NCI-H2196 treated with DMSO at 0.1 percent for 48 hours (cell line): ENCODE data around the gene BEAN1.

Experiments used
- DNase-seq: peaks from one replicate; lab custom pipeline; 2025; ENCODE audit not compliant: unreplicated experiment; lab: John Stamatoyannopoulos, UW

The BEAN1 gene

GRCh38 chr16:66469291-66469946 is 42.3 kb downstream of the BEAN1 start:
- DNase-seq = no peak

DNA sequence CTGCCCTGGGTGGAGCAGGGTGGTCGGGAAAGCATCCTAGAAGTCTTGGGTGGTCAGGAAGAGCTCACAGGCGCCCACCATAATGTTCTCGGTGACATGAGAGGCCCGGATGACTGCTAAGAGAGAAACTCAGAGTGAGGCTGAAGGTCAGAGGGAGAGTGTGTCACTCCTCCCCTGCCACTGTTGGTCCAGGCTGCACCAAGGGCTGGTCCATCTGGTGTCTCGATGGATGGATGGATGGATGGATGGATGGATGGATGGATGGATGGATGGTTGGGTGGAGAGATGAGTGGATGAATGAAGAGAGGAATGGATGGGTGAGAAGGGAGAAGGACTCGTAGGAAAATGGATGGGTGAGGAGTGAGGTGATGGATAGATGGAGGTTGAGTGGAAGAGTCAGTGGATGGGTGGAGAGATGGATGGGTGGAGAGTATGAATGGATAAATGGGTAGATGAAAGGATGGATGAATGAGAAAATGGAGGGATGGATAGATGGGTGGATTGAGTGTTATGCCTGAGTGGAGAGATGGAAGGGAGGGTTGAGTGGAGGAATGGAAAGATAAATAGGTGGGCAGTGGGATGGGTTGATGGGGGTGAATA is 43.0 kb downstream of the BEAN1 start:
- no peak for DNase-seq

- DNase-seq = no peak
Measured at GRCh38 chr16:66470556-66470955, 43.5 kb downstream of the BEAN1 start.

DNA sequence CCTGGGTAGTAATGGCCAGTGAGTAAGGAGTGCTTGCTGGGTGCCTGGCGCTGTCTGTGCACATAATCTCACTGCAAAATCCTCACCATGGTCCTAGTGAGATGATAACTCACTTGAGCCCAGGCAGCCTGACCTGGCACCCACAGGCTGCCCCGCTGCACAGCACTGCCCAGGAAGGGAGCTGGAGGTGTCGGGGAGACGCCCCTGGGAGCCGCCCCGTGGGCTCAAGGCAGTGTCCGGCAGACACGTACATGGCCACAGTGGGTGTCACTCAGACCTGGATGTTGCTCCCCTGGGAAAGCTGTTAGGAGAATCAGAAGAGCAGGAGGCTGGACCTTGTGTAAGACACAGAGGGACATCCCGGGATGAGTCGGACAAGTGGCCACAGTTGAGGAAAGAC is 44.2 kb downstream of the BEAN1 start:
- DNase-seq = no peak

DNA sequence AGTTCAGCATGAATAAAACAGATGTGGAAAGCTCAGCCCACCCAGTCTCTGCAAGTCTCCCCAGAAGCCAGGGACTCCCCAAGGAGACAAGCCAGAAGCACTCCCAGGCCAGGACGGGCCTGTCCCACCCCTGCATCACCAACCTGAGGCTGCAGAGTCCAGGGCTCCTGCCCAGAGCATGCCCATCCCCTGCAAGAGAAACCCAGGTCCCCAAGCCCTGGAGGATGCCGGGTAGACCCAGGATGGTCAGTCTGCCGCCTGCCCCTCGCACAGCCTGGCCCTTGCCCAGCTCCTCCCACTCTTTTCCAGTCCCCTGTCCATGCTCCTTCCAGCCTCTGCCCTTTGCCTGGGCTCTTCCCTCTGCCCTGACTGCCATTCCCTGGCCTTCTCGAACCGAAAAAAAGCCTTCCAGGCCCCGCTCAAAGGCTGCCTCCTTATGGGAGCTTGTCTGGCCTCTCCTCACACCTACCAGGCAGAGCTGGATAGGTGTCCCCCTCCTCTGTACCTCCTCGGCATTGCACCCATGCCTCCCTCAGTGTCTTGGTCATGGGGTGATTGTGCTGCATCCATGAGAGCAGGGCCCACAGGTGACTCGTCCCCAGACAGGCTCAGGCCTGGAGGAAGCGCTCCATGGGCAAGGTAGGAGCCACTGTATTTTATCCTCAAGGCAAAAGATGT is 44.8 kb downstream of the BEAN1 start:
- DNase-seq = no peak

DNA sequence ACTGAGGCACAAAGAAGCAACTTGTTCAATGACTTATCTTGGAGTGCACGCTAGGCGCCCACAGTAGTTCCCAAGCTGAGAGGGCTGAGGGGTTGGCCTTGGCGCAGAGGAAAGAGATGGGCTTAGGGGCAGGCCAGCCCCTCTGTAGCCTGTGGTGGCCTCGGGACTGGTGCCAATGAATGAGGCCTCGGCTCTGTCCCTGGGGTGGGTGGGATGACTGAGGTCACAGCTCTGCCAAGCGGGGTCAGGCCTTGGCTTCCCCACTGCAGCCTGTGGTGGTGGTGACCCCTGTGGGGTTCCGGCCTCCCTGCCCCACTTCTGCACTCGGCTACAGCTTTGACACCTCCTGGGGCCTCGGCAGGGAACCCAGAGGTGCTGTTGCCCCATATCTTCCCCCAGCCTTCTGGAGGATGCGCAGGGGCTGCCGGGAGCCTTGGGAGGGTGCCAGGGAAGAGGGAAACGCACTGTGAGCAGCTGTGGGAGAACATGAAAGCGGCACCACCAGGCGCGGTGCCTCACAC is 46.0 kb downstream of the BEAN1 start:
- DNase-seq = no peak

- DNase-seq = peak; percentile 42
Measured at GRCh38 chr16:66473654-66474519, 46.8 kb downstream of the BEAN1 start.

DNA sequence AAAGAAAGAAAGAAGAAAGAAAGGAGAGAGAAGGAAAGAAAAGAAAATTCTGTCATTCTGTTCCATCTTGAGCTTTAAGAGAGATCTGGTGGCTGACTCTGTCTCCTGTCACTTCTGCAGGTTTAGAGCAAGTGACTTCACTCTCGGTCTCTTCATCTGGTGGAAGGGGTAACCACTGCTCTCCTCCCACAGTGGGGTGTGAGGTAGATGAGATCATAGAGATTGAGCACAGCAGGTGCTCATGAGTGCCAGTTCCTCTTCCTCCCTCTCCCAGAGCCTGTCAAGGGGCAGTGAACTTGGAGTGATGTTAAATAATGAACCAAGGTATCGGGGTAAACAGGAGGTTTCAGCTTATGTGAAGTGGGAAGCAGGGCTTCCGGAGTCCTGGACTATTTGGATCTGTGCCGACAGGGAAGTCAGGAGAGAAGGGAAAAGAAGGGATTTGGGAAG is 47.7 kb downstream of the BEAN1 start:
- peak; percentile 32 for DNase-seq

- no peak for DNase-seq
Measured at GRCh38 chr16:66475232-66475631, 48.1 kb downstream of the BEAN1 start.

- DNase-seq = no peak
Measured at GRCh38 chr16:66476328-66477027, 49.4 kb downstream of the BEAN1 start.

GRCh38 chr16:66477028-66477515 is 50.0 kb downstream of the BEAN1 start:
- DNase-seq = no peak

- DNase-seq = no peak
Measured at GRCh38 chr16:66478733-66479511, 51.8 kb downstream of the BEAN1 start.

DNA sequence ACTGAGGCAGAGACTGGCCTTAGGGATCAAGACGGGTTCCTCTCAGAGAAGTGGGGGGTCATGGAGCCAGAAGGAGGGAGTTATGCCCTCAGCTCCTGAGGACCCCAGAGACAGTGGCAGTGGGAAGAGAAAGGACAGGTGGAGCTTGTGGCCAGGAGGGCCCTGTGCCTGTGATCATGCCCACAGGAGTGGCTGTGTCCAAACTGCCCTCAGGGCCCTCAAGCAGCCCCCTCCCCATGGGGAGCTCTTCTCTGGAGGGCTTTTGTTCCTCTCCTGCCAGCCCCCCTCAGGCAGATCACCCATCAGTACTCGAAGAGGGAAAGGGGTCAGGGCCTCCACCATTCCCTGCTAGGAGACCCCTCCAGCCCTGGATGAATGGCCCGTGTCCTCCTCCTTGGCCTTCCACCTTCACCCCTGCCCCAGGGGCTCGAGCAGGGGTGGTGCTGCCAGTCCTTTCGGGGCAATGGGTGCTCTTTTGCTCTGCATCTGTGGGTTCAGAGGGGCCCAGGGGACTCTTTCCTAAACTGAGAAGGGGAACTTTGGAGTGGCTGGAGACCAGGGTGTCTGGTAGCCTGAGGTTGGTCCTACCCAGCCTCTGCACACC is 52.7 kb downstream of the BEAN1 start:
- no peak for DNase-seq

DNA sequence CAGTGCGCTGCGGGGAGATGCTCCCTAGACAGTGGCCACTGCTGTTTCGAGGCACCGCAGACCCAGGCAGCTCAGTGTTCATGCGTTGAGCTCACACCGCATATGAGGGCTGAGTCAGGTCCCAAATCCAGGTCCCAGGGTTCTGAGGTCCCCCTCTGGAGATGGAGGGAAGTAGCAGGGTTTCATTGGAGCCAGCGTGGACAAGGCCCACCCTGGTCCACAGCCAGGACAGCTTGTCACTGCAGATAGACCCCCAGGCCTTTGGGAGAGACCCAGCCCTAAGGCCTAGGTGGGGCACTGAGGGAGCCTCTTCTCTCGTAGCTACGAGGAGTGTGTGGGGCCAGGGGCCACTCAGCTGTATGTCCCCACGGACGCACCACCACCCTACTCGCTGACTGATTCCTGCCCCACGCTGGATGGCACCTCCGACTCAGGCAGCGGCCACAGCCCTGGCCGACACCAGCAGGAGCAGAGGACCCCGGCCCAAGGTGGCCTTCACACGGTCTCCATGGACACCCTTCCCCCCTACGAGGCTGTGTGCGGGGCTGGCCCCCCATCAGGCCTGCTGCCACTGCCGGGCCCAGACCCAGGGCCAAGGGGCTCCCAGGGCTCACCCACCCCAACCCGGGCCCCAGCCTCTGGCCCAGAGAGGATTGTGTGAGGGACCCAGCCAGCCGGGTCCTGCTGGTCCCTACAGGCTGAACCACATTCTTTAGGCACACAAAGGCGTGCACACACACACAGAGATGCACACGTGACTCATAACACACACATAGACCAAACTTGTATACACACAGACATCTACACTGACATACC is 53.4 kb downstream of the BEAN1 start:
- no peak for DNase-seq

DNA sequence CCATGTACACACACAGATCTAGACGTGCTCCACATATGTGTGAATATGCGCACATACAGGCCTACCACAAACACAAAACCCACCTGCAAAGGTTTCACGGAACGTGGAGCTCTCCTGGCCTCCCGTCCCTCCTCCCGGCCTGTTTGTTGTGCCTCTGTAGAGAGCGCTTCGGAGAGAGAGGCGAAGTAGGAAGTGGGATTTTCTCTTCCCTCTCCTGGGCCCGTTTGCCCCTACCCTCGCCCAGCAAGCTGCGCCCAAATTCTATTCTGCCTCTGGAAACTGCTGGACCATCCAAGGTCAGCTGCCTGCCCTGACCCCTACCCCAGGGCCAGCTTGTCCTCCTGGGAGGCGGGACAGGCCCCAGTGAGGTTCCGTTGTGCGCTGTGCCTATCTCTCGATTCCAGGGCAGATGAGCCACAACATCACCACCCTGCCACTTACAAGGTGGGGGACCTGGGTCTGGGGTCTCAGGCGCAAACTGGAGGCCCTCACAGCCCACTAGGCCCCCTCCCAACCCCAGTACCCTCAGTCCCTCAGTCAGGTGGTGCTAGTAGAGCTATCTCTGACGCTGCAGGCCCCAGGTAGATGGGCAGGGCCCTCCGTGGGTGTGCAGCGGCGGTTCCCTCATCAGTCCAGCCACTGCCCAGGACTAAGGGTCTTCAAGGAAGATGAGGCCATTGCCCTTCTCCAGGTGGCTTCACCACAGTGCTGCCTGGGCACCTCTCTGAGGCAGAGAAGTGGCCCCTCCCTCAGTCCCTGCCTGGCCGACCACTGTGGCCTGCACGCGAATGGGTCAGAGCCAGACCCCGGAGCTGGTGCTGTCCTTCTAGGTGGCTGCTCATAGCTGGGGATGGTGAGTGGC is 54.2 kb downstream of the BEAN1 start:
- no peak for DNase-seq

- no peak for DNase-seq
Measured at GRCh38 chr16:66481943-66482390, 54.9 kb downstream of the BEAN1 start.

GRCh38 chr16:66483689-66484452 is 56.8 kb downstream of the BEAN1 start:
- peak; percentile 22 for DNase-seq
